Sigmoid colon (tissue), 7 donors: ENCODE measurements around the gene SMIM22. TPM values are rescaled to one million over a fixed set of nuclear protein-coding genes. Genes with fewer than 3 reads are reported as not detected.

Source experiments
- DNase-seq: peaks from one replicate; pipeline ENCODE4 v3.0.0-alpha.2; 2019
- H3K27ac ChIP-seq, 4 donors: fragments of 200-600 bp; sonication (generic); one replicate each; pipeline ENCODE4 v1.5.1; 2016 to 2019; ENCODE audit warnings: mild to moderate bottlenecking in 1 of 4
- H3K27me3 ChIP-seq, 3 donors: fragments of 200-600 bp; sonication (generic); one replicate each; pipeline ENCODE4 v1.5.1; 2019; ENCODE audit warnings: mild to moderate bottlenecking in 1 of 3
- H3K36me3 ChIP-seq, 4 donors: fragments of 200-600 bp; sonication (generic); one replicate each; pipeline ENCODE4 v1.5.1; 2016 to 2019
- H3K4me1 ChIP-seq, 4 donors: fragments of 200-600 bp; sonication (generic); one replicate each; pipeline ENCODE4 v1.5.1; 2017 to 2019
- H3K4me3 ChIP-seq, 4 donors: fragments of 200-600 bp; sonication (generic); one replicate each; pipeline ENCODE4 v1.5.1; 2017 to 2019; ENCODE audit warnings: mild to moderate bottlenecking in 2 of 4, moderate library complexity in 1 of 4
- H3K9me3 ChIP-seq, 4 donors: fragments of 200-600 bp in 3 of 4; sonication (generic) in 3 of 4; one replicate each; pipeline versions ENCODE4 v1.5.1 to v1.6.1; 2013 to 2019
- EP300 ChIP-seq, 4 donors: sonication (generic); formaldehyde crosslinking; IDR thresholded peaks; one replicate each; pipeline ENCODE4 v1.6.1; 2017; ENCODE audit warnings: antibody characterized with exemption in 4 of 4
- POLR2A ChIP-seq, 2 donors: fragments of 450-650 bp; IDR thresholded peaks; one replicate each; pipeline ENCODE4 v1.6.1; 2016; ENCODE audit warnings: antibody characterized with exemption in 2 of 2, mild to moderate bottlenecking in 2 of 2, moderate library complexity in 2 of 2
- POLR2AphosphoS5 ChIP-seq, 4 donors: sonication (generic); formaldehyde crosslinking; IDR thresholded peaks; one replicate each; pipeline ENCODE4 v1.6.1; 2017; ENCODE audit warnings: antibody characterized with exemption in 4 of 4
- WGBS, 2 donors: extraction: QIAGEN DNeasy Blood & Tissue Kit; methylation state at CpG; one replicate each; pipeline ENCODE4 v1.1.7; 2013; 5-methylcytosine and 5-hydroxymethylcytosine counted together
- intact Hi-C: fragments of 100-400 bp; cut with DNase I; formaldehyde crosslinking; loops from one replicate; pipeline ENCODE4 v1.15.1; 2023
- polyA plus RNA-seq, 3 donors: library from polyadenylated mRNA; stranded (reverse); fragments of 200-250 nt; gene quantifications; one replicate each; pipeline ENCODE4 v1.2.3, GENCODE V29; 2013
- total RNA-seq, 4 donors: library from RNA; depleted of rRNA; stranded (reverse); fragments of >200 nt; gene quantifications; one replicate each; pipeline ENCODE4 v1.1.0, GENCODE V29; 2016
- TF ChIP-seq, protein P1 (sequence below), 4 experiments: fragments of 450-650 bp in 3 of 4; fragments of 200-600 bp in 1 of 4; IDR thresholded peaks; one replicate each; pipeline ENCODE4 v1.5.1; 2016 to 2019; ENCODE audit warnings: antibody characterized with exemption in 4 of 4, mild to moderate bottlenecking in 3 of 4, moderate library complexity in 2 of 4
- donor health status: healthy with polysubstance abuse.
- donor health status: Bipolar disorder and iron deficiency.
- donor health status: healthy.

Gene SMIM22
- total and polyA plus RNA-seq, 7 donors: 848 to 2,006 (median 1,963) TPM; not detected in 4

DNA sequence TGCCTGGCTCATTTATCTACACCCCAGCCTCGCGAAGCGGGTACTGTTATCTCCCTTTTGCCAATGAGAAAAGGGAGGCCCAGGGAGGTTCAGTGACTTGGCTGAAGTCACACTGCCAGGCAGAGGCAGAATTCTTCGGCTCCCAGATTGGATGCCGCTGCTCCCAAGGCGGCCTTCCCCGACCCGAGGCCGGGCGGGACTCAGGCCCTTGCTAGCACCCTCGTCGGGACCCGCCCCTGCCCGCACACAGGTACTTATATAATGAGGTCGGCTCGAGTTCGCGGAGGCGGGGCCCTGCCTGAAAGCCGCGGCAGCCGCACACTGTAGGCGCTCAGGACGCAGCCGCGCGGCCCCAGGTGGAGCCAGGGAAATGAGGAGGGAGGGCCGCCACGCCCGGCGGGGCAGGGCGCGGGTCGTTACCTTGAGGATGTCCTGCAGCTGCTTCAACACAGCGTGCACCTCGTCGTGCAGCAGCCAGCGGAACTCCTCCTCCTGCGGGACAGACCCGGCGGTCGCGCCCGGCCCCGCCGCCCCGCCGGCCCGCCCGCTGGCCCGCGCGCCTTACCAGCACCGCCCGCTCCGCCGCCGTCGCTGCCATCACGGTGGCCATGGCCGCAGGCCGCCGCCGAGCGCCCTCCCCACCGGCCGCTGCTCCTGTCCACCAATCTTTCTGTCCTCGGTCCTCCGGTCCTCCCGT lies 6.9 kb downstream of the SMIM22 start, which contains the start of gene ROGDI:
Gene ROGDI (minus strand): TSS at position 672 of the 697 bp plus-strand sequence. CDS start 62 bp downstream, at position 610.
- H3K36me3 ChIP-seq: peaks cover 0 to 38% (median 18%) of the 10 kb centered on the region in 4 donors
- no peaks in the 10 kb centered on the region for H3K27me3 ChIP-seq
- intact Hi-C loops: loop anchor here (2.0 kb wide), 4 partner anchors 33 to 155 kb away; partner anchors contain the start of genes ANKS3, DNAAF8, GLYR1 and UBN1
- no peaks in the 10 kb centered on the region for H3K9me3 ChIP-seq
- DNase-seq: peak; percentile 90
- peak within 1 kb of the TSS; percentile 86 to 92 (median 88) for H3K27ac ChIP-seq
- TF ChIP-seq POLR2AphosphoS5 (IDR thresholded peaks at IDR 0.05): peak in 3 of 4 donors; percentile 36 to 60 (median 56)
- TF ChIP-seq, protein P1, sequence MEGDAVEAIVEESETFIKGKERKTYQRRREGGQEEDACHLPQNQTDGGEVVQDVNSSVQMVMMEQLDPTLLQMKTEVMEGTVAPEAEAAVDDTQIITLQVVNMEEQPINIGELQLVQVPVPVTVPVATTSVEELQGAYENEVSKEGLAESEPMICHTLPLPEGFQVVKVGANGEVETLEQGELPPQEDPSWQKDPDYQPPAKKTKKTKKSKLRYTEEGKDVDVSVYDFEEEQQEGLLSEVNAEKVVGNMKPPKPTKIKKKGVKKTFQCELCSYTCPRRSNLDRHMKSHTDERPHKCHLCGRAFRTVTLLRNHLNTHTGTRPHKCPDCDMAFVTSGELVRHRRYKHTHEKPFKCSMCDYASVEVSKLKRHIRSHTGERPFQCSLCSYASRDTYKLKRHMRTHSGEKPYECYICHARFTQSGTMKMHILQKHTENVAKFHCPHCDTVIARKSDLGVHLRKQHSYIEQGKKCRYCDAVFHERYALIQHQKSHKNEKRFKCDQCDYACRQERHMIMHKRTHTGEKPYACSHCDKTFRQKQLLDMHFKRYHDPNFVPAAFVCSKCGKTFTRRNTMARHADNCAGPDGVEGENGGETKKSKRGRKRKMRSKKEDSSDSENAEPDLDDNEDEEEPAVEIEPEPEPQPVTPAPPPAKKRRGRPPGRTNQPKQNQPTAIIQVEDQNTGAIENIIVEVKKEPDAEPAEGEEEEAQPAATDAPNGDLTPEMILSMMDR (IDR thresholded peaks at IDR 0.05): no peak
- TF ChIP-seq POLR2A (IDR thresholded peaks at IDR 0.05): peak; percentile 27 to 61
- no peak for TF ChIP-seq EP300 (IDR thresholded peaks at IDR 0.05)
- peaks cover 0 to 41% (median 35%) of the 10 kb centered on the region in 4 donors for H3K4me1 ChIP-seq
- peak within 1 kb of the TSS; percentile 55 to 86 (median 74) for H3K4me3 ChIP-seq
- WGBS, 2 donors: 0 to 1% methylated on average over 70 of the region's 70 CpGs

DNA sequence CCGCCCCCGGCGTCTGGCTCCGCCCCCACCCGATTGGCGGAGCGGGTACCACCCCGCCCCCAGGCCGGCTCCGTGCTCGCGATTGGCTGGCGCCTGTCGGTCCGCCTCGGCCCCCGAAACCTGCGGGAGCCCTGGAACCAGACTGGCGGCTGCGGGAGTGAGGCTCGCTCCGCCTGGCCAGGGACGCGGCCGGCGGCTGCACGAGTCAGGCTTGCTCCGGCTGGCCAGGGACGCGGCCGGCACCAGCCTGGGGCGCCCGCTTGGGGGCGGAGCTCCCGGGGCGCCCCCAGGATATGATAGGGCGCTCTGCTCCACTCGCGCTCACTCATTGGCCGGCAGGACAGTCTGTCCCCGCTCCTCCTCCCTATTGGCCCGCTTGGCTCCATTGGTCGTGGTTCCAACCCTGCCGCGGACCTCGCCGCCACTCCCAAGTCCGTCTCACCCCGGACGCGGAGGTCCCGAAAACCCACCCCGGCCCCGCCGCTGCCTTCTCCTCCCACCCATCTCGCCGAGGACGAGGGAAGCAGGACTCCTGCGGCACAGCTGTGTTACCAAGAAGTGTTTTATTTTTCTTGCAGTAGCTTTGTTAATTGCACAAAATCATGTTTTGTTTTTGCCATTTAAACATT lies 7.6 kb downstream of the SMIM22 start:
- H3K27ac ChIP-seq: peak overlapping the region; percentile 86 to 92 (median 88)
- intact Hi-C loops: loop anchor here (2.0 kb wide), 3 partner anchors 44 to 154 kb away; partner anchors contain the start of genes ANKS3, DNAAF8, GLYR1 and UBN1
- peak; percentile 96 for DNase-seq
- peaks cover 4 to 38% (median 20%) of the 10 kb centered on the region in 4 donors for H3K36me3 ChIP-seq
- peaks cover 0 to 41% (median 35%) of the 10 kb centered on the region in 4 donors for H3K4me1 ChIP-seq
- peak overlapping the region; percentile 55 to 86 (median 74) for H3K4me3 ChIP-seq
- no peaks in the 10 kb centered on the region for H3K9me3 ChIP-seq
- TF ChIP-seq POLR2AphosphoS5 (IDR thresholded peaks at IDR 0.05) (peak in 3 of 4 donors; percentile 63 to 75 (median 67)), EP300 (IDR thresholded peaks at IDR 0.05) (no peak)
- WGBS, 2 donors: 1% methylated on average over 59 of the region's 59 CpGs
- no peaks in the 10 kb centered on the region for H3K27me3 ChIP-seq

DNA sequence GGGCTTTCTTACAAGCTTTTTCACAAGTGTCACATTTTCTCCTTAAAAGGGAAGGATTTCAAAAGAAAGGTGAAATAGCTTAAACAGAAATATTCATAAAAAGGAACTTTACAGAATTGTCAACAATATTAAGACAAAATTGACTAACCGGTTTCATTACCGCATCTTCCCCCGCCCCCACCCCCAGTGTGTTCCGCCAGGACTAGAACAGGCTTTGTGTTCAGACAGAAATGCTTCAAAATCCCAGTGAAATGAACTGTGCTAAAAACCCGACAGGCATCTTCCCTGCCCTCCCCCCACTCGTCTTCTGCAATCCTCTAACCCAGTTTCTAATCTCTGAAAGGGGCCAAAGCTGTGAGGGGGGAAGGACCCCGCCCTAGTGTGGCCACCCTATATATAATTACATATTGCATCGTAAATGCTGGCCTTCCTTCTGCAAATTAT lies 8.3 kb downstream of the SMIM22 start:
- H3K9me3 ChIP-seq: no peaks in the 10 kb centered on the region
- H3K4me1 ChIP-seq: peaks cover 0 to 41% (median 35%) of the 10 kb centered on the region in 4 donors
- DNase-seq: no peak
- no peaks in the 10 kb centered on the region for H3K27me3 ChIP-seq
- peak overlapping the region in 3 of 4 donors; percentile 70 to 86 (median 79) for H3K4me3 ChIP-seq
- 49 to 57% methylated on average over 8 of the region's 8 CpGs for WGBS, 2 donors
- TF ChIP-seq, protein P1 (IDR thresholded peaks at IDR 0.05): no peak
- TF ChIP-seq POLR2A (IDR thresholded peaks at IDR 0.05): no peak
- H3K36me3 ChIP-seq: peaks cover 4 to 38% (median 24%) of the 10 kb centered on the region in 4 donors
- intact Hi-C loops: loop anchor here (2.0 kb wide), 3 partner anchors 43 to 153 kb away; partner anchors contain the start of genes ANKS3, DNAAF8, GLYR1 and UBN1
- H3K27ac ChIP-seq: peak overlapping the region; percentile 86 to 92 (median 88)

DNA sequence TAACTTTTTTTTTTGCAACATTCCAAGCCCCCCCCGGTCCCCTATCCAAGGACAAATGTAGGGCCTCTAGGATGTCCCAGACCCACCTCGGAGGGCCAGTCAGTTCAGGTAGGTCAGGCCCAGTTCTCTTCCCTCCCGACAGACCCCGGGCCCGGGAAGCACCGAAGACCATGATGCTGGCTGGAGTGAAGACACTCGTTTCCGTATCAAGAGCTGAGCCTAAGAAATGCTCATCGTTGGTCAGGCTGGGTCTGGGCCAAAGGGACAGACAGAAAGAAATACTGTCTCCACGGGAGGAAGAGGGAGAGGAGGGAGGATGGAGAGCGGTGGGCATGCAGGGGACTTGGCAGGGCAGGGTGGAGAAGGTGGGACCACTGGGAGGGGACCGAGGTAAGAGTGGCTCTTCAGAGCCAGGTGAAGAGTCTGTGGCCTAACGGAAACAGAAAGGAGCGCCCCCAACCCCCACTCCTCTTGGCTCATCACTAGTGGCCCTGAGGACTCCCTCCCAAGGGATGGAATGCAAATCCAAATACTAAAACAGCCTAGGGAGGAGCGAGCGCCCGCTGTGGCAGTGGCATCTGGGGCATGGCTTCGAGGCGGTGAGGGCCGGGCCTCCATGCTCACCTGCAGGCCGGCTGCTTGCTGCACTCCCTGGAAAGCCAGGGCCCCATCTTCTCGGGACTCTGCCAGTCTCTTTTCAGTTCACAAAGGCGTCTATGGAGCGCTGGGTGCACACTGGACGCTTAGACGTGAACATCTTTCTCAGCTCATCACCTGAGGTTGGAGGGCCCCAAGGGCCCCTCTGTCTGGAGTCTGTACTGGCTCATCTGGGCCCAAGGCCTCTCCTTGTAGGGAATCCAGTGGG lies 9.0 kb downstream of the SMIM22 start:
- DNase-seq: no peak
- intact Hi-C loops: loop anchor here (2.0 kb wide), 3 partner anchors 43 to 153 kb away; partner anchors contain the start of genes ANKS3, DNAAF8, GLYR1 and UBN1
- H3K27me3 ChIP-seq: no peaks in the 10 kb centered on the region
- H3K27ac ChIP-seq: peak overlapping the region; percentile 86 to 92 (median 88)
- TF ChIP-seq, protein P1 (IDR thresholded peaks at IDR 0.05): no peak
- no peak for TF ChIP-seq EP300 (IDR thresholded peaks at IDR 0.05)
- TF ChIP-seq POLR2AphosphoS5 (IDR thresholded peaks at IDR 0.05): no peak
- no peak for TF ChIP-seq POLR2A (IDR thresholded peaks at IDR 0.05)
- H3K9me3 ChIP-seq: no peaks in the 10 kb centered on the region
- 85 to 88% methylated on average over 26 of the region's 26 CpGs for WGBS, 2 donors
- peaks cover 0 to 41% (median 35%) of the 10 kb centered on the region in 4 donors for H3K4me1 ChIP-seq
- H3K4me3 ChIP-seq: no peak overlapping the region
- peaks cover 4 to 38% (median 25%) of the 10 kb centered on the region in 4 donors for H3K36me3 ChIP-seq
